WTC11 (cell line): ENCODE measurements around the gene C12orf50. TPM values are rescaled to one million over a fixed set of nuclear protein-coding genes. Genes with fewer than 3 reads are reported as not detected.

Source experiments
- ATAC-seq: fragments of 200-7000 bp; cut with Tn5 transposase; 2 replicates; pipeline ENCODE4 v1.10.0; 2021; ENCODE audit warnings: mild to moderate bottlenecking, moderate library complexity
- CTCF ChIA-PET: fragments of 300-600 bp; sonication (Branson Sonifier 250); formaldehyde crosslinking; loops from one replicate; lab custom pipeline; 2021; ENCODE audit warnings: antibody characterized with exemption; lab: Charles Lee
- POLR2A ChIA-PET: fragments of 350-600 bp; sonication (Branson Sonifier 250); formaldehyde crosslinking; loops from one replicate; lab custom pipeline; 2021; ENCODE audit warnings: antibody characterized with exemption; lab: Charles Lee
- DNase-seq: peaks from one replicate; pipeline ENCODE4 v3.0.0; 2021; ENCODE audit warnings: low spot score
- H3K27ac Mint-ChIP-seq: 2 replicates; pipeline ENCODE4 v1.8.0; 2021; ENCODE audit warnings: mixed read lengths
- H3K27me3 Mint-ChIP-seq: 2 replicates; pipeline ENCODE4 v1.8.0; 2021; ENCODE audit warnings: low read depth, mild to moderate bottlenecking, moderate library complexity, mixed read lengths
- H3K36me3 Mint-ChIP-seq: 2 replicates; pipeline ENCODE4 v1.8.0; 2021; ENCODE audit warnings: mixed read lengths
- H3K4me1 Mint-ChIP-seq: 2 replicates; pipeline ENCODE4 v1.8.0; 2022; ENCODE audit warnings: mixed read lengths
- H3K4me3 Mint-ChIP-seq: 2 replicates; pipeline ENCODE4 v1.8.0; 2021; ENCODE audit warnings: mild to moderate bottlenecking, moderate library complexity, mixed read lengths
- H3K9me3 Mint-ChIP-seq: 2 replicates; pipeline ENCODE4 v1.8.0; 2021; ENCODE audit warnings: mixed read lengths
- ATF2 ChIP-seq: sonication (generic); formaldehyde crosslinking; IDR thresholded peaks from 2 replicates; pipeline ENCODE4 v1.8.1; 2022; ENCODE audit warnings: low read depth, missing genetic modification reagents, borderline replicate concordance
- CBFB ChIP-seq: sonication (generic); formaldehyde crosslinking; IDR thresholded peaks from 2 replicates; pipeline ENCODE4 v1.8.1; 2022; ENCODE audit warnings: mild to moderate bottlenecking, low read depth, missing genetic modification reagents
- CDX4 ChIP-seq: fragments of 250-450 bp; sonication (Bioruptor Pico); IDR thresholded peaks from 2 replicates; pipeline ENCODE4 v1.9.0; 2021; ENCODE audit warnings: moderate library complexity, mild to moderate bottlenecking, inconsistent platforms, borderline replicate concordance
- CREM ChIP-seq: sonication (generic); formaldehyde crosslinking; IDR thresholded peaks from 2 replicates; pipeline ENCODE4 v1.8.1; 2022; ENCODE audit warnings: mild to moderate bottlenecking, missing genetic modification reagents, moderate library complexity
- E2F5 ChIP-seq: sonication (generic); formaldehyde crosslinking; IDR thresholded peaks from 2 replicates; pipeline ENCODE4 v1.8.1; 2022; ENCODE audit warnings: mild to moderate bottlenecking, moderate library complexity, missing genetic modification reagents
- FOXP4 ChIP-seq: sonication (generic); formaldehyde crosslinking; IDR thresholded peaks from 2 replicates; pipeline ENCODE4 v1.8.0; 2022; ENCODE audit warnings: mild to moderate bottlenecking, missing genetic modification reagents
- GRHL2 ChIP-seq: fragments of 250-450 bp; sonication (Bioruptor Pico); IDR thresholded peaks from 2 replicates; pipeline ENCODE4 v1.8.0; 2022; ENCODE audit warnings: mild to moderate bottlenecking, moderate library complexity; ENCODE audit not compliant: insufficient replicate concordance, severe bottlenecking
- JAZF1 ChIP-seq: fragments of 250-450 bp; sonication (Bioruptor Pico); IDR thresholded peaks from 2 replicates; pipeline ENCODE4 v1.9.0; 2021; ENCODE audit warnings: moderate library complexity, mild to moderate bottlenecking, inconsistent platforms
- PRDM15 ChIP-seq: sonication (generic); formaldehyde crosslinking; IDR thresholded peaks from 2 replicates; pipeline ENCODE4 v1.8.0; 2022; ENCODE audit warnings: missing genetic modification reagents
- PREB ChIP-seq: sonication (generic); formaldehyde crosslinking; IDR thresholded peaks from 2 replicates; pipeline ENCODE4 v1.8.1; 2022; ENCODE audit warnings: mild to moderate bottlenecking, missing genetic modification reagents, moderate library complexity, borderline replicate concordance
- SMAD4 ChIP-seq: sonication (generic); formaldehyde crosslinking; IDR thresholded peaks from 2 replicates; pipeline ENCODE4 v1.8.0; 2022; ENCODE audit warnings: mild to moderate bottlenecking, missing genetic modification reagents
- TCF7 ChIP-seq: sonication (generic); formaldehyde crosslinking; IDR thresholded peaks from 2 replicates; pipeline ENCODE4 v1.8.0; 2022; ENCODE audit warnings: mild to moderate bottlenecking, low read depth, missing genetic modification reagents, moderate library complexity
- TEAD1 ChIP-seq: sonication (generic); formaldehyde crosslinking; IDR thresholded peaks from 2 replicates; pipeline ENCODE4 v1.8.0; 2022; ENCODE audit warnings: mild to moderate bottlenecking, missing genetic modification reagents
- ZBTB21 ChIP-seq: sonication (generic); formaldehyde crosslinking; IDR thresholded peaks from 2 replicates; pipeline ENCODE4 v1.8.1; 2023; ENCODE audit warnings: mild to moderate bottlenecking, missing genetic modification reagents, borderline replicate concordance
- ZBTB43 ChIP-seq: sonication (generic); formaldehyde crosslinking; IDR thresholded peaks from 2 replicates; pipeline ENCODE4 v1.8.1; 2023; ENCODE audit warnings: mild to moderate bottlenecking, missing genetic modification reagents
- ZMAT4 ChIP-seq: fragments of 250-450 bp; sonication (Bioruptor Pico); IDR thresholded peaks from 2 replicates; pipeline ENCODE4 v1.9.0; 2021; ENCODE audit warnings: mild to moderate bottlenecking
- ZNF219 ChIP-seq: sonication (generic); formaldehyde crosslinking; IDR thresholded peaks from 2 replicates; pipeline ENCODE4 v1.8.0; 2023; ENCODE audit warnings: missing genetic modification reagents, mild to moderate bottlenecking, borderline replicate concordance
- ZNF317 ChIP-seq: sonication (generic); formaldehyde crosslinking; IDR thresholded peaks from 2 replicates; pipeline ENCODE4 v1.8.1; 2023; ENCODE audit warnings: low read depth, mild to moderate bottlenecking, moderate library complexity, missing genetic modification reagents, borderline replicate concordance
- ZNF671 ChIP-seq: fragments of 250-450 bp; sonication (Bioruptor Pico); IDR thresholded peaks from 2 replicates; pipeline ENCODE4 v1.8.0; 2021; ENCODE audit warnings: mild to moderate bottlenecking
- total RNA-seq: library from RNA; stranded (reverse); gene quantifications from 3 replicates; pipeline ENCODE4 v1.2.3, GENCODE V29; 2021

Gene C12orf50
- total RNA-seq, 1 experiment from 2014 or later: not detected

- TF ChIP-seq PRDM15 (CRISPR knock-in tag): no peak
- TF ChIP-seq ZNF671 (CRISPR knock-in tag): no peak
- no peak for TF ChIP-seq JAZF1 (CRISPR knock-in tag)
- no peak for TF ChIP-seq TEAD1 (CRISPR knock-in tag)
- TF ChIP-seq E2F5 (CRISPR knock-in tag): no peak
Measured at GRCh38 chr12:88067301-88067700, 38.1 kb upstream of the C12orf50 start (continued).

- TF ChIP-seq ZMAT4 (CRISPR knock-in tag) (no peak), ZBTB21 (CRISPR knock-in tag) (no peak), TCF7 (CRISPR knock-in tag) (no peak)
- H3K9me3 Mint-ChIP-seq: no peaks in the 10 kb centered on the region
- ChIA-PET POLR2A (no interaction called here), CTCF (no interaction called here)
- H3K27me3 Mint-ChIP-seq: no peaks in the 10 kb centered on the region
- no peak overlapping the region for H3K4me3 Mint-ChIP-seq
- peaks cover 8% of the 10 kb centered on the region; the same call in 1 of the 2 replicates for H3K36me3 Mint-ChIP-seq
- ATAC-seq (no peak), DNase-seq (no peak)
- H3K4me1 Mint-ChIP-seq: no peaks in the 10 kb centered on the region
- no peak overlapping the region for H3K27ac Mint-ChIP-seq
Measured at GRCh38 chr12:88063375-88063774, 34.2 kb upstream of the C12orf50 start.

- ATAC-seq: no peak
- TF ChIP-seq ZBTB43 (no peak), ZNF317 (CRISPR knock-in tag) (no peak), SMAD4 (CRISPR knock-in tag) (no peak)
- H3K36me3 Mint-ChIP-seq: peaks cover 10% of the 10 kb centered on the region; the same call in 1 of the 2 replicates
- POLR2A ChIA-PET: no interaction called here
- H3K27me3 Mint-ChIP-seq: no peaks in the 10 kb centered on the region
- H3K27ac Mint-ChIP-seq: no peak overlapping the region
- no peak for DNase-seq
- no peaks in the 10 kb centered on the region for H3K4me1 Mint-ChIP-seq
- CTCF ChIA-PET: no interaction called here
- H3K9me3 Mint-ChIP-seq: no peaks in the 10 kb centered on the region
- no peak overlapping the region for H3K4me3 Mint-ChIP-seq
Measured at GRCh38 chr12:88062474-88062873, 33.3 kb upstream of the C12orf50 start.

GRCh38 chr12:88058719-88059077 lies 29.5 kb upstream of the C12orf50 start:
- CTCF ChIA-PET: no interaction called here
- Mint-ChIP-seq H3K4me3 (no peak overlapping the region), H3K9me3 (no peaks in the 10 kb centered on the region), H3K27me3 (no peaks in the 10 kb centered on the region), H3K27ac (no peak overlapping the region), H3K4me1 (no peaks in the 10 kb centered on the region), H3K36me3 (peaks cover 10% of the 10 kb centered on the region; the same call in 1 of the 2 replicates)
- no peak for DNase-seq
- ATAC-seq: no peak
- POLR2A ChIA-PET: no interaction called here
- TF ChIP-seq CBFB: no peak
- no peak for TF ChIP-seq ZNF219 (CRISPR knock-in tag)
- TF ChIP-seq TEAD1 (CRISPR knock-in tag): no peak
- TF ChIP-seq PREB: no peak
- TF ChIP-seq CDX4: no peak
- no peak for TF ChIP-seq CREM
- TF ChIP-seq ATF2: no peak
- no peak for TF ChIP-seq GRHL2
- no peak for TF ChIP-seq FOXP4 (CRISPR knock-in tag)
